ENCODE measurements around the gene EPSTI1. TPM values are rescaled to one million over a fixed set of nuclear protein-coding genes. Genes with fewer than 3 reads are reported as not detected.

EPSTI1 gene
- polyA plus RNA-seq, 2 of the 4 experiments (the other 2 are of a cell fraction), result 0.05 to 0.10 TPM

DNA sequence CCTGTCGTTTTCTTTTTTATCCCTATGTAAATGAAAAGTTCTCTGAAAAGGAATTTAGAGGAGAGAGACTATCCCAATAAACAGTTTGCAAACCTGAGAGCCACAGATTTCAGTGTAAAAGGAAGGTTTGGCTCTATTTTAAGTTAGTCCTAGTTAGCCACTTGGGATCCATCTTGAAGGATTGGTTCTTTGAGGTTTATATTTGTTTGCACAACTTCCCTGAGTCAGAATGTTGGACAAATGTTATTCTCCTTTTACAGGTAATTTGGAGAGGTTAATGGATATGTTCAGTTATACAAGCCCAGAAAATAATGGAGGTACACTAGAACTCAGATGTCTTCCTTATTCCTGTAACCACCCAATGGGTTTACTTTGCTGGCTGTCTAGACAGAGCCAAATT, 28.8 kb upstream of the EPSTI1 start:
- Histone ChIP-seq H3K4me2 (no peak overlapping the region), H3K9me3 (no peaks in the 10 kb centered on the region), H3K4me3 (no peak overlapping the region), H3K27ac (no peak overlapping the region), H3K4me1 (no peaks in the 10 kb centered on the region)
- DNase-seq (ENCODE audit: low read depth in 1 of 2, low spot score in 1 of 2) (no peak), FAIRE-seq (no peak), ATAC-seq (no peak)
- WGBS (ENCODE audit: missing lambda C conversion rate), result 41% methylated on average over 1 of the region's 1 CpG
- CTCF ChIA-PET, result no interaction called here
- TF ChIP-seq JUN (IDR thresholded peaks at IDR 0.05), result no peak
- no peak for TF ChIP-seq NFE2L2 (conservative IDR thresholded peaks at IDR 0.05; ENCODE audit: low read length)
- no peak for TF ChIP-seq RARB (CRISPR knock-in tag; IDR thresholded peaks at IDR 0.05)
- TF ChIP-seq, protein P1, sequence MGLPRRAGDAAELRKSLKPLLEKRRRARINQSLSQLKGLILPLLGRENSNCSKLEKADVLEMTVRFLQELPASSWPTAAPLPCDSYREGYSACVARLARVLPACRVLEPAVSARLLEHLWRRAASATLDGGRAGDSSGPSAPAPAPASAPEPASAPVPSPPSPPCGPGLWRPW (IDR thresholded peaks at IDR 0.05), result no peak
- TF ChIP-seq RNF2 (IDR thresholded peaks at IDR 0.05; ENCODE audit: borderline replicate concordance, low read depth), result no peak
- POLR2A ChIA-PET, result no interaction called here

- Histone ChIP-seq H3K9me3 (no peaks in the 10 kb centered on the region), H3K27ac (no peak overlapping the region), H3K4me3 (no peak overlapping the region), H3K4me2 (no peak overlapping the region), H3K4me1 (no peaks in the 10 kb centered on the region)
- FAIRE-seq, result no peak
- ChIA-PET POLR2A (no interaction called here), CTCF (no interaction called here)
- no peak for DNase-seq (ENCODE audit: low read depth in 1 of 2, low spot score in 1 of 2)
- TF ChIP-seq CHD4 (IDR thresholded peaks at IDR 0.05; ENCODE audit: borderline replicate concordance) (no peak), KDM1A (IDR thresholded peaks at IDR 0.05; ENCODE audit: low read depth) (no peak)
- TF ChIP-seq, protein P2, sequence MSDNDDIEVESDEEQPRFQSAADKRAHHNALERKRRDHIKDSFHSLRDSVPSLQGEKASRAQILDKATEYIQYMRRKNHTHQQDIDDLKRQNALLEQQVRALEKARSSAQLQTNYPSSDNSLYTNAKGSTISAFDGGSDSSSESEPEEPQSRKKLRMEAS (IDR thresholded peaks at IDR 0.05), result no peak
- WGBS (ENCODE audit: missing lambda C conversion rate), result 73% methylated on average over 2 of the region's 2 CpGs
- no peak for ATAC-seq
Measured at GRCh38 chr13:43019811-43020210, 27.8 kb upstream of the EPSTI1 start.

DNA sequence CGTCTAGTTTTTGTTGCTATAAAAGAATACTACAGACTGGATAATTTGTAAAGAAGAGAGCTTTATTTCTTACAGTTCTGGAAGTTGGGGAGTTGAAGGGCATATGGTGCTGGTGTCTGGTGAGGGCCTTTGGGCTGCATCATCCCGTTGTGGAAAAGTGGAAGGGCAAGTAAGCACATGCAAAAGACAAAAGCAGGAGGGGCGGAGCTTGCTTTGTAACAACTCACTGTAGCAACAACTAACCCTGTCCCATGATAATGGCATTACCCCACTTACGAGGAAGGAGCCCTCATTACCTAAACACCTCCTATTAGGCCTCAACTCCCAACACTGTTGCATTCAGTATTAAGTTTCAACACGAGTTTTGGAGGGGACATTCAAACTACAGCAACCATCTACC, 24.2 kb upstream of the EPSTI1 start:
- Histone ChIP-seq H3K4me3 (no peak overlapping the region), H3K9me3 (no peaks in the 10 kb centered on the region), H3K4me1 (no peaks in the 10 kb centered on the region), H3K27ac (no peak overlapping the region), H3K4me2 (no peak overlapping the region)
- FAIRE-seq (no peak), ATAC-seq (no peak), DNase-seq (ENCODE audit: low read depth in 1 of 2, low spot score in 1 of 2) (no peak)
- ChIA-PET CTCF (interaction anchor here (0.9 kb wide), 1 partner anchor 46 kb away, joined by 4 read pairs; no protein-coding TSS in a partner anchor), POLR2A (no interaction called here)
- TF ChIP-seq NFE2L2 (conservative IDR thresholded peaks at IDR 0.05; ENCODE audit: low read length) (no peak), RNF2 (IDR thresholded peaks at IDR 0.05; ENCODE audit: borderline replicate concordance, low read depth) (no peak), JUNB (IDR thresholded peaks at IDR 0.05) (no peak), ZSCAN20 (CRISPR knock-in tag; IDR thresholded peaks at IDR 0.05) (no peak), RAD21 (conservative IDR thresholded peaks at IDR 0.05 in 1 of 2, IDR thresholded peaks at IDR 0.05 in 1 of 2) (no peak), FOSB (CRISPR knock-in tag; IDR thresholded peaks at IDR 0.05) (no peak), USF2 (IDR thresholded peaks at IDR 0.05) (no peak), HEYL (CRISPR knock-in tag; IDR thresholded peaks at IDR 0.05) (no peak), MAZ (IDR thresholded peaks at IDR 0.05; ENCODE audit: borderline replicate concordance, low read depth, low read length) (no peak), SREBF2 (IDR thresholded peaks at IDR 0.05) (no peak), EHMT2 (IDR thresholded peaks at IDR 0.05; ENCODE audit: low read depth) (no peak), HDAC2 (IDR thresholded peaks at IDR 0.05) (no peak)
- TF ChIP-seq, protein P3, sequence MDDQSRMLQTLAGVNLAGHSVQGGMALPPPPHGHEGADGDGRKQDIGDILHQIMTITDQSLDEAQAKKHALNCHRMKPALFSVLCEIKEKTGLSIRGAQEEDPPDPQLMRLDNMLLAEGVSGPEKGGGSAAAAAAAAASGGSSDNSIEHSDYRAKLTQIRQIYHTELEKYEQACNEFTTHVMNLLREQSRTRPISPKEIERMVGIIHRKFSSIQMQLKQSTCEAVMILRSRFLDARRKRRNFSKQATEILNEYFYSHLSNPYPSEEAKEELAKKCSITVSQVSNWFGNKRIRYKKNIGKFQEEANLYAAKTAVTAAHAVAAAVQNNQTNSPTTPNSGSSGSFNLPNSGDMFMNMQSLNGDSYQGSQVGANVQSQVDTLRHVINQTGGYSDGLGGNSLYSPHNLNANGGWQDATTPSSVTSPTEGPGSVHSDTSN (IDR thresholded peaks at IDR 0.05), result no peak
- TF ChIP-seq, protein P1 (IDR thresholded peaks at IDR 0.05), result no peak
- whole genome bisulfite sequencing (ENCODE audit: missing lambda C conversion rate), result 56% methylated on average over 5 of the region's 5 CpGs

DNA sequence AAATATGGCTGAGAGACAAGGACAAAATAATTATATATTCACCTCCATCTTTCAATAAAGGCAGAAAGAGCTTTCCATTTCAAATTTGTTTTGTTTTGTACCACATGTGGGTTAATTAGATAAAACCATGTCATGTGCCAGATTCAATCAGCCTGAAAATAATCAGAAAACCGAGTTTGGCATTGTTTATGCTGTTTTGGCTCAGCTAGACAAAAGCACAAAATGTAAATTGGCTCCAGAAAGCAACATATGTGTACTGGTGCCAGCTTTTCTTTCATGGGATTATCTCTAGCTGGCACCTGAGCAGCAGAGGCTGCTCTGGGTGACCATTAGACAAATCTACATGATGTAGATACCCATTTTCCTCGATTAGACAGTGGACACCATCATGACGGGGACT, 22.1 kb upstream of the EPSTI1 start:
- WGBS (ENCODE audit: missing lambda C conversion rate), result 34% methylated on average over 3 of the region's 3 CpGs
- no peak for TF ChIP-seq RAD21 (conservative IDR thresholded peaks at IDR 0.05 in 1 of 2, IDR thresholded peaks at IDR 0.05 in 1 of 2)
- no peak for TF ChIP-seq MYC (IDR thresholded peaks at IDR 0.05; ENCODE audit: borderline replicate concordance, low read length)
- no peak for TF ChIP-seq HDAC2 (IDR thresholded peaks at IDR 0.05)
- no peak for ATAC-seq
- ChIA-PET CTCF (interaction anchor here (1.1 kb wide), 1 partner anchor 10 kb away, joined by 3 read pairs; no protein-coding TSS in a partner anchor), POLR2A (no interaction called here)
- no peak overlapping the region for H3K4me2 ChIP-seq
- FAIRE-seq, result no peak
- H3K9me3 ChIP-seq, result no peaks in the 10 kb centered on the region
- no peaks in the 10 kb centered on the region for H3K4me1 ChIP-seq
- H3K4me3 ChIP-seq, result no peak overlapping the region
- no peak for DNase-seq (ENCODE audit: low read depth in 1 of 2, low spot score in 1 of 2)
- H3K27ac ChIP-seq, result no peak overlapping the region

Measured in A549 (cell line).